ENCODE data around the gene ICAM5.

Gene ICAM5

DNA sequence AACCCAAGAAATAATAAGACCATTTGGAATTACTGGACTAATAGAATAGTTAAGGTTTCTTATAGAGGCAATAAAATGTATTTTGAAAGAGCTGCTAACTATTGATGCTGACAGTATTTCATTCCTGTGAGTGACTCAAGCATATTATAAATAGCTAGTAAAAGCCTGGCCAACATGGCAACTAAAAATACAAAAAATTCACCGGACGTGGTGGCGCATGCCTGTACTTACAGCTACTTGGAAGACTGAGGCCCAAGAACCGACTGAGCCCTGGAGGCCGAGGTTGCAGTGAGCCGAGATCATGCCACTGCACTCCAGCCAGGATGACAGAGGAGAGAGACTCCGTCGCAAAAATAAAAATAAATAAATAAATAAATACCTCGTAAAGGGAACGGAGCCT, 55.0 kb downstream of the ICAM5 start:
- no peak for DNase-seq (ENCODE audit: low read depth)

Data from GM04503 (cell line).